ENCODE data around the gene RPP14.

RPP14 gene

GRCh38 chr3:58292866-58293265 is 13.2 kb upstream of the RPP14 start:
- DNase-seq = no peak

DNA sequence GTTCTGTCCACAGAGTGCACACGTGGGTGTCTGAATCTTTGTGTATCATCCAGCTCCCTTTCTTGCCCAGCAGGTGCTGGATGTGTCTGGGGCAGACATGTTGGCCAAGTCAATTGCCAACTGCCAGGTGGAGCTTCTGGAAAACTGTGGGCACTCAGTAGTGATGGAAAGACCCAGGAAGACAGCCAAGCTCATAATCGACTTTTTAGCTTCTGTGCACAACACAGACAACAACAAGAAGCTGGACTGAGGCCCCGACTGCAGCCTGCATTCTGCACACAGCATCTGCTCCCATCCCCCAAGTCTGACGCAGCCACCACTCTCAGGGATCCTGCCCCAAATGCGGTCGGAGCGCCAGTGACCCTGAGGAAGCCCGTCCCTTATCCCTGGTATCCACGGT is 12.5 kb upstream of the RPP14 start:
- DNase-seq = no peak

- no peak for DNase-seq
These were observed 9.8 kb upstream of the RPP14 start for GRCh38 chr3:58296269-58296668.

DNA sequence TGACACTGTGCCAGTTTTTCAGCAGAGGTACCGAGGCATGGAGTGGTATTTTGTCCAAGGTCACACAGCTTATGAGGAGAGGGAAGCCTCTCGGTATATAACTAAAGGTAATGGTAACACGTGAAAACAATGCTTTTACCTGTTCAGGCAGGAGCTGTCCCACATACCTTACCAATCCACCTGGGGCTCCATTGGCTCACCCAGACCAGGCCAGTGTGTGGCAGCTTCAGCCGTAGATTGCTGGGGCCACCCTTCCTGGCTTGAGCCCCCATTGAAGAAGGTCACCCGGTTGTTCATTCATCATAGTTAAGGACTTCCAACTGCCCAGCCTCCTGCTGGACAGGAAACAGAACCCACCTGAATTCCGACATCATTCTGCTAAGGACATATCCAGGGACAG is 9.2 kb upstream of the RPP14 start:
- no peak for DNase-seq

GRCh38 chr3:58298190-58298589 is 7.9 kb upstream of the RPP14 start:
- no peak for DNase-seq

DNA sequence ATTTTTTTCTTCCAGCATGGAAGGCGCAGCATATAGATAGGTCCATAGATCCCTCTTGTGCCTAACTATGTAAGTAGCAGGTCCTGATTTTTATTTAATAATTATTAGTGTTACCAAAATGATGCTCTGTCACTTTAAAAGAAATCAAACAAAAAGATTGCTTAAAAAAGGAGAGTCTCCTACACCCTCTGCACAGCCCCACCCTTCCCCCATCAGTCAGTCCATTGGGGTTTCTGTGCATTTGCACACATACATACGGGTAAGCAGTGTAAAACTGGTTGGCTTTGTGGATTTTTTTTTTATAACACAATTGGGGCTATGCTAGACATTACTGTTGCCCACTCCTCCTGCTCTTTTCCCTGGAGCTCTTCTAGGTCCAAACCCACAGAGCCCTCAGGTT is 7.0 kb upstream of the RPP14 start:
- no peak for DNase-seq

GRCh38 chr3:58299839-58300516 is 6.1 kb upstream of the RPP14 start:
- DNase-seq = peak; percentile 49

- peak; percentile 57 for DNase-seq
These were observed 1.7 kb downstream of the RPP14 start for GRCh38 chr3:58307639-58308215.

- no peak for DNase-seq
These were observed 2.7 kb downstream of the RPP14 start for GRCh38 chr3:58308728-58309127.

DNA sequence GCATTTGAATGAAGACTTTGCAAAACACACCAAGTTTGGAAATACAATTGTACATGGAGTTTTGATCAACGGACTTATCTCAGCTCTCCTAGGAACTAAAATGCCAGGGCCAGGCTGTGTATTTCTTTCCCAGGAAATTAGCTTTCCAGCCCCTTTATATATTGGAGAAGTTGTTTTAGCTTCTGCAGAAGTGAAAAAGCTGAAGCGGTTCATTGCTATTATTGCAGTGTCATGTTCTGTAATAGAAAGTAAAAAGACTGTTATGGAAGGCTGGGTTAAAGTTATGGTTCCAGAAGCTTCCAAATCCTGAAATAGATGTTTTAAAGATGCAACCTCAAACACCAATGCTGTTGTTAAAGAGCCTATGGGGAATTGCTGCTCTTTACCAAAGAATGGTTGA is 11.8 kb downstream of the RPP14 start:
- no peak for DNase-seq

DNA sequence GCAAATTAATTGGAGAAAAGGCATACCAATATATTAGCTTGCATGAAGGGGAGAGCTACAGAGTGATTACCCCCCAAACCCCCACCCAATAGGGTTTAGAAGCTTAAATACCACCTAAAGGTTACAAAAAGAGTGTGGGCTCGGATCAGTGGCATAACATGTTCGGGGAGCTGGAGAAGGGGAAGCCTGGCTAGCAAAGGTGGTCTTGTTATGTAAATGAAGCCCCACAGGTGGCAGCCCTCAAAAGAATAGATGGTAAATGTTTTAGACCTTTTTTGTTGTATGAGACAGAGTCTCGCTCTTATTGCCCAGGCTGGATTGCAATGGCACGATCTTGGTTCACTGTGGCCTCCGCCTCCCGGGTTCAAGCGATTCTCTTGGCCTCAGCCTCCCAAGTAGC is 15.7 kb downstream of the RPP14 start:
- DNase-seq = no peak

DNA sequence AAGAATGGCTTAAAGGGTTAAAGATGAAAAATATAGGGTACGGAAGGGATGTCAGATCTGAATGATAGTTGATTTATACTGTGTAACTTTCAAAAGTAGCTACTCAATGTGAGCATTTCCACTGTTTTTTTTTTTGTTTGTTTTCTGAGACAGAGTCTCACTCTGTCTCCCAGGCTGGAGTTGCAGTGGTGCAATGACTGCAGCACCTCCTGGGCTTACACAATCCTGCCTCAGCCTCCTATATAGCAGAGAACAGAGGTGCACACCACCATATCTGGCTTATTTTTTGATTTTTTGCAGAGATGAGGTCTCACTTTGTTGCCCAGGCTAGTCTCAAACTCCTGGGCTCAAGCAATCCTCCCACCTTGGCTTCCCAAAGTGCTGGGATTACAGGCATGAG is 16.7 kb downstream of the RPP14 start:
- no peak for DNase-seq

GRCh38 chr3:58323529-58324390 is 17.7 kb downstream of the RPP14 start:
- DNase-seq = no peak

GRCh38 chr3:58324391-58325390 is 18.6 kb downstream of the RPP14 start:
- no peak for DNase-seq

GRCh38 chr3:58325525-58325992 is 19.5 kb downstream of the RPP14 start:
- DNase-seq = no peak

DNA sequence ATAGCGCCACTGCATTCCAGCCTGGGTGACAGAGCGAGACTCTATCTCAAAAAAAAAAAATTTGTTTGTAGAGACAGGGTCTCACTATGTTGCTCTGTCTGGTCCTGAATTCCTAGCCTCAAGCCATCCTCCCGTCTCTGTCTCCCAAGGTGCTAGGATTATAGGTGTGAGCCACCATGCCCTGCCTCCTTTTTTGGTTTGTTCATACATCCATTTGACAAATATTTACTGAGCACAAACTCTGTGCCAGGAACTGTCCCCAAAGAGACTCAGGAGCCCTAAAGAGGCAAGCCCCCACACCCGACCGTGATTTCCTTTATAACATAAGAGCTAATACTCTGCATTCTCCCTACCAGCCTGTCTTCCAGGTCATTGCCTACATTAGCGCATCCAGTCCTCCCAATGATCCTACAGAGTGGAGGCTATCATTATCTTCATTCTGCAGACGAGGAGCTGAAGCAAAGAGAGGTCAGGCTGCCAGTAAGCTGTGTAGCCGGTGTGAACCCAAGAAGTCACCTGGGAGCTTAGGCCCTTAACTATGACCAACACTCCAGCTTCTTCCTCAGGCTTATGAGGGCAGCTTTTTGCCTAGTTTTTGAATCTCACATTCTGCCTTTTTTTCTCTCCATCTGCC is 20.3 kb downstream of the RPP14 start:
- DNase-seq = no peak

DNA sequence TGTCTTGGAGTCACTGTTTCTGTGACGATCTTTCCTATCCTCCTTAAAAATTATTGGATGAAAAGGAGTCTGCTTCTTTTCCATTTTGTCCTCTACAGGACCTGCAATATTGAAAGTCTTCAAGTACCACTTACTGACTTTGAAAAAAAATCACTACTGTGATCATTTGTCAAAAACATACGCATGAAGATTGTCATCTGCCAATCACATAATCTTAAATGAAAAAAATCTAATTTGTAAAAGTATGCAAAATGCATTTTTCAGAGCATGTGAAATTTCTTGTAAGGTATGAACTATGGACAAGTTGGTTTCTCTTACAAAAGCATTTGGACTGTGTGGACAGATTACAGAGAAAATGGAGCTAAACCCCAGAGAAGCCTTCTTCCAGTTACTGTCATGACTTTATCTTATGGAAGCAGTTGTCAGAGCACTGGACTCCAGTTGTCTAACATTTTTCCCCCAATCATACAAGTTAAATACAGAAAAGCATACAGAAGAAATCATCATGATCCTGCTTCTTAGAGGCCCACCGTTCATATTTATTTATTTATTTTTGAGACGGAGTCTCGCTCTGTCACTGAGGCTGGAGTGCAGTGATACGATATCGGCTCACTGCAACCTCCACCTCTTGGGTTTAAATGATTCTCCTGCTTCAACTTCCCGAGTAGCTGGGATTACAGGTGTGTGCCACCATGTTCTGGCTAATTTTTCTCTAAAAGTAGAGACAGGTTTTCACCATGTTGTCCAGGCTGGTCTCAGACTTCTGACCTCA is 23.3 kb downstream of the RPP14 start:
- DNase-seq = no peak

DNA sequence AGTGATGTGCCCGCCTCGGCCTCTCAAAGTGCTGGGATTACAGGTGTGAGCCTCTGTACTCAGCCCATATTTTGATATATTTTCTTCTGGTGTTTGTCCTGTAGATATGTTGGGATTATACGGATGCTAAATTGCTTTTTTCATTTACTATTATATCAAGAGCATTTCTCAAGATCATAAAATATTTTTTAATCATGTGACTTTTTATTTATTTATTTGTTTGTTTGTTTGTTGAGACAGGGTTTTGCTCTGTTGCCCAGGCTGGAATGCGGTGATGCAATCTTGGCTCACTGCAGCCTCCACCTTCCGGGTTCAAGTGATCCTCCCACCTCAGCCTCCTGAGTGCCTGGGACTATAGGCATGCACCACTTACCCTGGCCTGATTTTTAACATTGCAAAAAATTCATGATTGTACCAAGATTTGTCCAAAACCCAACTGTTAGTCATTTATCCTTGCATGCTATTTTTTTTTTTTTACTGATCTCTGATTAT is 23.9 kb downstream of the RPP14 start:
- no peak for DNase-seq

- DNase-seq = no peak
These were observed 25.6 kb downstream of the RPP14 start for GRCh38 chr3:58331593-58332152.

- DNase-seq = peak; percentile 84
These were observed 26.6 kb downstream of the RPP14 start, which contains the start of gene PXK for GRCh38 chr3:58332575-58333188. PXK (plus strand) TSS chr3:58332892; CDS start chr3:58332989, 97 bp downstream.

Data from HCEC 1CT (cell line).